HG02571 (cell line): Measurements from ENCODE around the gene ZNF652.
"Not testable (repeated sequence)": the region's sequence is repeated elsewhere in the genome, so short reads cannot be mapped to it uniquely, and the experiment has no call there.

Source experiments
- ATAC-seq: cut with Tn5 transposase; IDR thresholded peaks from one replicate; pipeline ENCODE4 v1.9.1; 2021; ENCODE audit warnings: mild to moderate bottlenecking, moderate library complexity; ENCODE audit not compliant: unreplicated experiment

Gene ZNF652

GRCh38 chr17:49361902-49362722 lies at the start of gene ZNF652:
Gene ZNF652 (minus strand): TSS chr17:49362250. CDS start chr17:49317725, 44,525 bp downstream.
- ATAC-seq, result peak; percentile 51

DNA sequence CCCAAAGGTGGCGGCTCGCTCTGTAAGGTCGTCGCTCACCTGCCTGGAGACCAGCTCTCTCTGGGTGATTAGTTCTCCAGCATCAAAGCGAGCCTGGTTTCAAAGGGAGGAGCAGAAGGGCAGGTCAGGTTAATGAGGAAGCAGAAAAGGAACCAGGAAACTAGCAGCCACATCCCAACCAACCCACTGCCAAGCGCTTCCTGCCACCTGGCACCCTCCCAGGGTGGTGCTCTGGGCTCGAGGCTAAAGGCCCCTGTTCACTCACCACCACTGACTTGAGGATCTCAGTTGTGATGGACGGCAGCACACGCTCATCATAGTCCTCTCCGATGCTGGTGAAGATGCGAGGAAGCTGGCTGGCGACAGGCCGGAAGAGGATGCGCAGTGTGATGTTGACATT lies 47.0 kb upstream of the ZNF652 start:
- ATAC-seq, result no peak

DNA sequence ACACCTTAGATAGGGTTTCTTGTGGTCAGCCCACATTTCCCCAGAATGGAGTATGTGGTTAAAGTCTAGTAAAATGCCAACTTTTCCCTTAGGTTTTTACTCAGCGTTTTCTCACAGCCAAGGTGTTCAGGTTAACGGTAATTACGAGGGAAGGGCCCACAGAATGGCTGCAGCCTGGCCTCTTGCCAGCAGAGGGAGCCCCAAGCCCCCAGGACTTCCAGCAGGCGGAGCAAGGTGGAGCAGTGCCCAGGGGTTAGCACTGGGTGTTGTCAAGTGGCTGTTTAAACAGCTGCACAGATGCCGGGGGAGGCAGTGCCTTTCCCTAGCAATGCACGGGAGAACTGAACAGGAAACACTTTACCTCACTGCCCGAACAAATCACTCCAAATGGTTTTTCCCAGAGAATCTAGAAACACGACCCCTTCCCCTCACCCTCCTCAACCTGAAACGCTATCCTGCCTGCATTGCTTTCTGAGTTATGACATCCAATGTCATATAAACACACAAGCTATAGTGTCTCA lies 46.0 kb upstream of the ZNF652 start:
- peak; percentile 53 for ATAC-seq

- ATAC-seq, result no peak
Measured at GRCh38 chr17:49407086-49407485, 45.0 kb upstream of the ZNF652 start.

DNA sequence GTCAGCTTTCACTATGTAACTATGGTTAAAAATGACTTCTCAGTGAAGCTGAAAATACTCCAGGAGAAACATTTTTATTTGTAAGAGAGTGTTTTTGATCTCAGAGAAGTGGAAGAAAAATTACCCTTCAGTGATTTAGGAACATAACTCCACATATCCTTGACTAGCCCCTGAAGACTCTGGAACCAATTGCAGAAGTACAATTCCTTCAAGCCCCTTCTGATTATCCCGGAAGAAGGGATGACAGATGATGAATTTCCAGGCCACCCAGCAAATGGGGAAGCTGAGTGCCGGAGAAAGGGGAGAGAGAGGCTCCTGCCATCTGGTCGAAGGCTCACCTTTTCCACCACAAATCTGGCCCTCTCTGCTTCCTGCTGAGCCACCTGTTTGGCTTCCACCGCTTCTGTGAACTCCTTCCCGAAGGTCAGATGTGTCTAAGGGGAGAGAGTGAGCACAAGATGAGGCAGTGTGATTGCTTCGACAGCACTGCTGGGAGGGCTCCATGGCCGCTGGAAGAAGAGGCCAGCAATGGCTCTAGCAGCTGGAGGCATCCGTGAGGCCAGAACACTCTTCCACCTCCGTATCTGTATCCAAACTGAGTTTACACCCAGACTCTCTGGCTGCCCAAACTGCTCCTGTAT lies 44.5 kb upstream of the ZNF652 start:
- no peak for ATAC-seq

DNA sequence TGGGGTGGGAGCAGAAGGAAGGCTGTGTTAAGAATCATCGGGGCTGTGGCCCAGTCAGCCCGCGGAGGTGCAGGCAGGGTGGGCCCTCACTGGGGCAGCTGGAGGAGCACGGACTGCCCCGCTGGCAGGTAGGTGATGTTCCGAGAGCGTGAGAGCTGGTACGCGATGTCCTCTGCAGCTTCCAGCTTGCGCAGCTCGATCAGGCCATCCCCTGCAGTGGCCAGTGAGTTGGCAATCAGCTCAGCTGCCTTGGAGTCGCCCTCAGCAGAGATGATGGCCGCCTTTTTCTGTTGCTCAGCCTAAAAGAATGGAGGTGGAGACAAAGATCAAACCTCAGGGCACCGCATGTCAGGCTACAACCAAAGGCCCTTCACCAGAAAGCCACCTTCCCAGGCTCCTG lies 42.9 kb upstream of the ZNF652 start:
- no peak for ATAC-seq

DNA sequence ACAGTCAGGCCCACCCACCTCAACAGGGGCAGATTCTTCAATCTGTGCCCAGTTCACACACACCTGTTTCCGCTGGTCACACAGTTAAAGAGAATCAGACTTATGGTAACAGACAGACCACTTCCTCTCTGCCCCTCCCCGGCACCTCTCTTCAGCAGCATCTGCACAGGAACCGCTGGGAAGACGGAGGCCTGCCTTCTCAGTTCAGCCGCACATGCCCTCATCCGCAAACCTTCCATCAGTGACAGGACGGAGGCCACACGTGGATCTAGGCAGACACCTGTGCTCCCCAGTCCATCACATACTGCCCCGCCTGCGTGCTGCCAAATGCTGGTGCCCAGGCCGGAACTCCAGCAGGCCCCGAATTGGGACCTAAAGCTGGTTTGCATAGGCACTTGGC lies 42.3 kb upstream of the ZNF652 start:
- ATAC-seq, result no peak

DNA sequence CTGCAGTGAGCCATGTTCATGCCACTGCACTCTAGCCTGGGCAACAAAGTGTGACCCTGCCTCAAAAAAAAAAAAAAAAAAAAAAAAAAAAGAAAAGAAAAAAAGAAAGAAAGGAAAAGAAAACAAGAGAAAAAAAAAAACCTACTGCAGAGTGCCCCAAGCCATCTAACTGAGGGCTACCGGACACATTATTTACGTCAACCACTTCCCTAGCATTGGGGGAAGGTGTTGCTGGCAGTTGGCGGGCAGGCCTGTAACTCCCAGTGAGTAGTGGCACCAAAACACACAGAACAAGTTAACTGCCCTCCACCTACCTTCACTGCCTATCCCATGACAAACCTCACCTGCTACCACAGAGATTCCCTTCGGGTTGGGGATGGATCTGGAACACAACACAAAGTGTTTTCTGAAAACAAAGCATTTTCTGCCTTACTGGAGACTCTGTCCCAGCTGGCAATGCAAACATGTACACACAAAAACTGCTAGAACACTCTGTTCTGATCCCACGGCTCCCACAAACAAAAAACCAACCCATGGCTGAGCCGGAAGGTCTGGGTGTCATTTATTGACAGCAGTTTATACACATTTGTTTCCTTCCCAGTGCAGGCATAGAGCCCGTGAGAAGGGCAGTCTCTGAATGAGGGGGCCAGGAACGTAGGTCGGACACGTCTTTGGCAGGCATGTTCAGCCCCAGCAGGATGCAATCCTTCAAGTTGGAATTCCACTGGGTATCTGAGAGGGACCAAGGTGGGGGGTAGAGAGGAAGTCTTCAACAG lies 41.7 kb upstream of the ZNF652 start:
- no peak for ATAC-seq

- no peak for ATAC-seq
Measured at GRCh38 chr17:49402706-49403105, 40.7 kb upstream of the ZNF652 start.

DNA sequence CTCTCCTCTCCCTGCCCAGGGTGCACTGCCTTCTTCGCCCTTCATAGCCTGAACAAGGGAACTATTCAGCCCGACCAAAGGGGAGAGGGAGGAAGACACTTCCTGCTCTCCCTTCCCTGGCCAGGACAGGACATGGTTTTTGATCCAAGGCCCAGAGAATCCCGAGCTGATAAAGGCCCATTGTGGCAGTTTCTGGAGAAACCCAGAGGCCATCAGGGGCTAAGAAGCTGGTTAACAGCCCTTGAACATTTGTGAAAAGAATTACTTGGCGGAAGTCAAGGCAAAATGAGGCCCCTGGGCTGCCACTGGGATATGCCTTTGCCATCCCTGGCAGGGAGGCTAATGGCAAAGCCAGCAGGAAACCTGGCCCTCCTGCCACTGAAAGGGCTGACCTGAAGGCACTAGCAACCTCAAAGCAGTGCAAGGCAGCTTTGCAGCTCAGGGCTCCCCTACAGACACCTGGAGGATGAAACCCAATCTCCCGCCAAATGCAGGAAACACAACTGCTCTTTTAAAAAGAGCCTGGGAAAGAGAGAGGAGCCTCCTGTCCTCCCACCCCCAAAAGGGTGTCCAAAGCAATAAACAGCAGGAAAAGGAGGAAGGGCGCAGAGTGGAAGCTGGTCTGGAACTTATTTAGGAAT lies 40.0 kb upstream of the ZNF652 start:
- ATAC-seq, result no peak

- no peak for ATAC-seq
Measured at GRCh38 chr17:49399995-49400394, 37.9 kb upstream of the ZNF652 start.

- ATAC-seq, result no peak
Measured at GRCh38 chr17:49397586-49397985, 35.5 kb upstream of the ZNF652 start.

GRCh38 chr17:49393491-49394255 lies 31.6 kb upstream of the ZNF652 start:
- no peak for ATAC-seq

DNA sequence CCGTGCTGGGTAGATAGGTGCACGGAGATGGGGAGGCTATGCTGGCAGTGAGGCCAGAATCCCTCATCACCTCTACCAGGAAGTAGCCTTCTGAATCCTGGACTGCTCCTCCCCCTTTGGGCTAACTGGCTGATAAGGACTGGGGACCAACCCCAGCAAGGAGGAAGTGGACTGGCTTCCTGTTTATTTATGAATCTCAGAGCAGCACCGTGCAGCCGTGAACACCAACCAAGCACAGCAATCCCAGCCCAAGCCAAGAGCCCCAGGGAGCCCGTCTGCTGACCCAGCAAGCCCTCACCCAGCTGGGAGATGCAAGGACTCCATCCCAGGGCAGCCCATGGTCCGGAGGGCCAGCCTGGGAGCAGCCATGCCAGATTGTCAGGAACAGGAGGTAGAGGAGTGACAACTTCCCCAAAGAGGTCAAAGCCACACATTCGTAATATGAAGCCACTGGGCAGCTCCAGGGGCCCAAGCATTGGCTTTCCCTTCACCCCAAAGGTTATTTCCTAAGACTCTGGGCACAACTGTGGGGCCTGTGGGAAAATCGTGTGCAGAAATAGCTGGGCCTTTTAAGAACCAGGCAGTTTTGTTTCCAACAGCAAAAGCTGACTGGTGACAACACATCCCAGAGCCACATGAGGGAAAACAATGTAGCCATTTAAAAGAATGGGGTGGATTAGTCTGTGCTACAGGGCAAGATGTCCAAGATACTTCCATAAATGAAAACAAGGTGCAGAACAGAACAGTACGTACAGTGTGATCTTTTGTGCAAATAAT lies 28.7 kb upstream of the ZNF652 start:
- ATAC-seq, result no peak

- ATAC-seq, result not testable (repeated sequence)
Measured at GRCh38 chr17:49389514-49390347, 27.7 kb upstream of the ZNF652 start.

DNA sequence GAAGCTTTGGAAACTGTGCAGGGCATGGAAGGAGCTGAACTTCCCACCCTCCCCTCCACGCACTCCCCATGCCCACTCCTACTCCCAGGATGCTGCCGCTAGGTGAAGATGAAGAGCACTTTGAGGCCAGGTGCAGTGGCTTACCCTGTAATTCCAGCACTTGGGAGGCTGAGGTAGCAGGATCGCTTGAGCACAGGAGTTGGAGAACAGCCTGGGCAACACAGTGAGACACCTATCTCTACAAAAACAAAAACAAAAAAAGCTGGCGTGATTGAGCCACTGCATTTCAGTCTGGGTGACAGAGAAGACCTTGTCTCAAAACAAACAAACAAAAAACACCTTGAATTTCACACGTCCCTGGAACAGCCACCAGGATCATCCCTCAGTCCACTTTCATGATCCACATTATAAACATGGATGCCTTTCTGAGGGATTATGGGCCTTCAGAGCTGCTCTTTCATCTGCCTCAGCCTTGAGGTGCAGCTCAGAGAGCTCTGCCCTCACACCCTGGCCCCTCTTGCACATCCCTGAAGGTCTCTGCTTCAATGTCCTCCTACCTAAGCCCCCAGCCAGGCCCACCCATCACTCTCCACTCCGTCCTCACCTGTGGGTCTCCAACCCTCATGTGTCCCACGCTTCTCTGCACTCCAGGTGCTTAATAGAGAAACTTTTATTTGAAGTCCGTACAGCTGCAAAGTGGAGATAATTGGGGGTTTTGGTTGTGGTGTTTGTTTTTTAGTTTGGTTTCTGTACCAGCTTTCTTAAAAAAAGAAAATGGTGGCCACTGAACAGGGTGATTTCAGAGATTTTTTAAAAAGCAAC lies 26.9 kb upstream of the ZNF652 start:
- no peak for ATAC-seq

GRCh38 chr17:49388290-49388640 lies 26.2 kb upstream of the ZNF652 start:
- ATAC-seq, result no peak
